ENCODE data around the gene ATXN1. TPM values are rescaled to one million over a fixed set of nuclear protein-coding genes. Genes with fewer than 3 reads are reported as not detected.
A peak's percentile ranks its signal among the peaks of the same experiment; 100 is the strongest.

The ATXN1 gene
- total and polyA plus RNA-seq, 2 experiments from 2014 or later: 14.2 to 20.1 TPM

- TF ChIP-seq EZH2phosphoT487 (IDR thresholded peaks at IDR 0.05; ENCODE audit: insufficient read depth, low read depth): no peak
- no peak for TF ChIP-seq EZH2 (IDR thresholded peaks at IDR 0.05; ENCODE audit: insufficient read depth, poor library complexity, severe bottlenecking)
- Histone ChIP-seq H3K9me3 (ENCODE audit: low read depth) (no peaks in the 10 kb centered on the region), H3K36me3 (ENCODE audit: low read depth) (no peaks in the 10 kb centered on the region; the same call in 1 of the 2 replicates), H4K20me1 (ENCODE audit: insufficient read depth) (no peaks in the 10 kb centered on the region), H3F3A (ENCODE audit: insufficient read depth) (peaks cover 67% of the 10 kb centered on the region), H2AFZ (no peak overlapping the region), H3K4me1 (ENCODE audit: insufficient read depth) (peaks cover 70% of the 10 kb centered on the region), H3K79me2 (ENCODE audit: insufficient read depth) (peaks cover 73% of the 10 kb centered on the region), H3K4me2 (ENCODE audit: unreplicated experiment) (peak overlapping the region; percentile 92), H3K9ac (peak overlapping the region; percentile 61), H3K27ac (peak overlapping the region; percentile 88), H3K4me3 (peak overlapping the region; percentile 42), H3K27me3 (replicated peaks; ENCODE audit: insufficient read depth) (no peaks in the 10 kb centered on the region), H3K9me2 (ENCODE audit: insufficient read depth) (no peaks in the 10 kb centered on the region)
- in situ Hi-C loops (cut with MboI): no loop called here
- DNase-seq: peak; percentile 53
- 29 to 31% methylated on average over 5 of the region's 5 CpGs for WGBS, 2 experiments (ENCODE audit: low coverage in 1 of 2, low lambda C conversion rate in 2 of 2, missing lambda C conversion rate in 2 of 2)
Observed at GRCh38 chr6:16737925-16738324, 23.3 kb downstream of the ATXN1 start.

DNA sequence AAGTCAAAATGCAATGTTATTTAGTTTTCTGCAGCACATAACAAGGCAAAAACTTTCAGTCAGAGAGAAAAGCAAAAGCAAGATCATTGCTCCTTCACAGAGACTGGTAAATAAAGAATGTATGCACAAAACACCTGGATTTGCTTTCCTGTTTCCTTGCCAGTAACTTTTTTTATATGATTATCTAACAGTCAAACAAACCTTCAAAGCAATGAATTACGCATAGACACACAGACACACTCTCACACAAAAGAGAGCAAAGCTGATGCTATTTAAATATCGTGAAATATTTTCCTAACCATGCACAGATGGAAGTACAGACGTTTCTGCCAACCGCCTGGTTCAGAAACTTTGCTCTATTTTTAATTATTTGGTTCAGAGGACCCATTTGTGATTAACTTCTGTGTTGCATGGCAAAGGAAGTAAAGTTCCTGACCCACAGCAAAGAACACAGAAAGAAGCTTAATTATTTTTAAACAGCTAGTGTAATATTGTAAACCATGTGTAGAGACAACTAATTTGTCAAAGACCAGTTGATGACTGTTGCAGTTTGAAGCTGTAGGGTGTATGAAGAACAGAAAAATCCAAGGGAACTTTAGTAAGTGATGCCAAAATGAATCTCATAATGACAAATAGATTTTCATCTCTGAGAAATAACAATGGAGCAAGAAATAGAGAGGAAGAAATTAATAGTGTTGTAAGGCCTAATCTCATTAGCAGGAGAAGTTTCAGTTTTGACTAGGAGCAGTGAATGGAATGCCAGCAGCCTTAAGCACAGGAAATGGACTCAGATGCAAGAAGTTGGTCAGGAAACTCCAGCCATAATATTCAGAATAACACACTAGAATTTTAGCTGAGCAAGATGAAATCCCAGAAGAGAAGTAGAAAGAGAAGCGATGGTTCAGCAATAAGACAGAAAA, 24.1 kb downstream of the ATXN1 start:
- Histone ChIP-seq H3K9me2 (ENCODE audit: insufficient read depth) (no peaks in the 10 kb centered on the region), H3F3A (ENCODE audit: insufficient read depth) (peaks cover 65% of the 10 kb centered on the region), H3K36me3 (ENCODE audit: low read depth) (no peaks in the 10 kb centered on the region; the same call in 1 of the 2 replicates), H4K20me1 (ENCODE audit: insufficient read depth) (no peaks in the 10 kb centered on the region), H3K79me2 (ENCODE audit: insufficient read depth) (peaks cover 73% of the 10 kb centered on the region), H2AFZ (no peak overlapping the region), H3K4me2 (ENCODE audit: unreplicated experiment) (peak overlapping the region; percentile 92), H3K4me1 (ENCODE audit: insufficient read depth) (peaks cover 65% of the 10 kb centered on the region), H3K27me3 (replicated peaks; ENCODE audit: insufficient read depth) (no peaks in the 10 kb centered on the region), H3K9me3 (ENCODE audit: low read depth) (no peaks in the 10 kb centered on the region), H3K4me3 (peak overlapping the region; percentile 42), H3K27ac (peak overlapping the region; percentile 88), H3K9ac (peak overlapping the region; percentile 61)
- peak; percentile 77 for DNase-seq
- WGBS, 2 experiments (ENCODE audit: low coverage in 1 of 2, low lambda C conversion rate in 2 of 2, missing lambda C conversion rate in 2 of 2): 15 to 24% methylated on average over 5 of the region's 5 CpGs
- TF ChIP-seq EZH2phosphoT487 (IDR thresholded peaks at IDR 0.05; ENCODE audit: insufficient read depth, low read depth): no peak
- TF ChIP-seq EZH2 (IDR thresholded peaks at IDR 0.05; ENCODE audit: insufficient read depth, poor library complexity, severe bottlenecking): no peak
- in situ Hi-C loops (cut with MboI): no loop called here

DNA sequence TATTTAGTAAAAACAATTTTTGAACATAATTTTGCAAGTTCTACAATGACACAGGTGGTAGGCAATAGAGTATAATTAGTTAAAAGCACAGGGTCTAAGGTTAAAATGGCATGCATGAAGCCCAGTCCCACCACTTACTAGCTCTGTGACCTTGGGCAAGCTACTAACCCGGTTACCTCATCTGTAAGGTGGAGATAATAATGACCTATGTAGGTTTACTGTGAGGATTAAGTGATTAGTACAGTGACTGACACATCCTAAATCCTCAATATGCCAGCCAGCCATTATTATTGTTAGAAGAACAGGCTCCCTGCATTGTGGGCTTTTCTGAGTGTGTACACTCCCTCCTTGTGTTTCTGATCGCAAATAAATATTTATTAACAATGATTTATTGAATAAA, 26.2 kb downstream of the ATXN1 start:
- 94 to 99% methylated on average over 2 of the region's 2 CpGs for WGBS, 2 experiments (ENCODE audit: low coverage in 1 of 2, low lambda C conversion rate in 2 of 2, missing lambda C conversion rate in 2 of 2)
- H3K36me3 ChIP-seq (ENCODE audit: low read depth): no peaks in the 10 kb centered on the region; the same call in 1 of the 2 replicates
- no peak for DNase-seq
- H2AFZ ChIP-seq: no peak overlapping the region
- H3K27ac ChIP-seq: no peak overlapping the region
- no peaks in the 10 kb centered on the region for H4K20me1 ChIP-seq (ENCODE audit: insufficient read depth)
- no peak overlapping the region for H3K9ac ChIP-seq
- peaks cover 46% of the 10 kb centered on the region for H3K4me1 ChIP-seq (ENCODE audit: insufficient read depth)
- H3F3A ChIP-seq (ENCODE audit: insufficient read depth): peaks cover 51% of the 10 kb centered on the region
- in situ Hi-C loops (cut with MboI): no loop called here
- H3K4me3 ChIP-seq: no peak overlapping the region
- H3K4me2 ChIP-seq (ENCODE audit: unreplicated experiment): no peak overlapping the region
- H3K79me2 ChIP-seq (ENCODE audit: insufficient read depth): peaks cover 87% of the 10 kb centered on the region
- no peaks in the 10 kb centered on the region for H3K9me2 ChIP-seq (ENCODE audit: insufficient read depth)
- H3K27me3 ChIP-seq (replicated peaks; ENCODE audit: insufficient read depth): no peaks in the 10 kb centered on the region
- TF ChIP-seq EZH2phosphoT487 (IDR thresholded peaks at IDR 0.05; ENCODE audit: insufficient read depth, low read depth) (no peak), EZH2 (IDR thresholded peaks at IDR 0.05; ENCODE audit: insufficient read depth, poor library complexity, severe bottlenecking) (no peak)
- no peaks in the 10 kb centered on the region for H3K9me3 ChIP-seq (ENCODE audit: low read depth)

DNA sequence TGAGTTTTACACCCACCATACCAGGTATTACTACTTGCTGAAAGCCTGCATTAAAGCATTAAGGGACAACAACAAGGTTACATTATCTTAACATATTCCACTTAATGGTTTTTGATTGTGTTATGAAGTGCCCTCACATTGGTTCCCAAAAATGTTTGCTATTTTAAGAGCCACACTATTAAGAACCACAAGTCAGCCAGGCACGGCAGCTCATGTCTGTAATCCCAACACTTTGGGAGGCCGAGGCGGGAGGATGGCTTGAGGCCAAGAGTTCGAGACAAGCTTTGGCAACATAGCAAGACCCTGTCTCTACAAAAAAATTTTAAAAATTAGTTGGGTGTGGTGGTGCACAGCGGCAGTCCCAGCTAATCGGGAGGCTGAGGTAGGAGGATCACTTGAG, 28.2 kb downstream of the ATXN1 start:
- no peak for DNase-seq
- Histone ChIP-seq H4K20me1 (ENCODE audit: insufficient read depth) (no peaks in the 10 kb centered on the region), H3K27ac (no peak overlapping the region), H3F3A (ENCODE audit: insufficient read depth) (peaks cover 35% of the 10 kb centered on the region), H3K4me1 (ENCODE audit: insufficient read depth) (peaks cover 38% of the 10 kb centered on the region), H3K9me3 (ENCODE audit: low read depth) (no peaks in the 10 kb centered on the region), H3K79me2 (ENCODE audit: insufficient read depth) (peaks cover 96% of the 10 kb centered on the region), H2AFZ (no peak overlapping the region), H3K4me2 (ENCODE audit: unreplicated experiment) (no peak overlapping the region), H3K9ac (no peak overlapping the region), H3K27me3 (replicated peaks; ENCODE audit: insufficient read depth) (no peaks in the 10 kb centered on the region), H3K4me3 (no peak overlapping the region), H3K36me3 (ENCODE audit: low read depth) (no peaks in the 10 kb centered on the region), H3K9me2 (ENCODE audit: insufficient read depth) (no peaks in the 10 kb centered on the region)
- in situ Hi-C loops (cut with MboI): no loop called here
- TF ChIP-seq EZH2 (IDR thresholded peaks at IDR 0.05; ENCODE audit: insufficient read depth, poor library complexity, severe bottlenecking) (no peak), EZH2phosphoT487 (IDR thresholded peaks at IDR 0.05; ENCODE audit: insufficient read depth, low read depth) (no peak)
- 80 to 88% methylated on average over 6 of the region's 6 CpGs for WGBS, 2 experiments (ENCODE audit: low coverage in 1 of 2, low lambda C conversion rate in 2 of 2, missing lambda C conversion rate in 2 of 2)

All from GM23248 (cell line).